Activated CD8-positive, alpha-beta memory T cell treated with anti-CD3 and anti-CD28 coated beads for 24 hours (primary cell): ENCODE results near the gene HSCB.
A peak's percentile ranks its signal among the peaks of the same experiment; 100 is the strongest.
"Not testable (repeated sequence)": the region's sequence is repeated elsewhere in the genome, so short reads cannot be mapped to it uniquely, and the experiment has no call there.

Experiments
- DNase-seq: peaks from one replicate; pipeline ENCODE4 v3.0.0-alpha.2; 2020

Gene HSCB

GRCh38 chr22:28741200-28741784 is 547 bp upstream of the HSCB start:
- no peak for DNase-seq

- DNase-seq, result no peak
These were observed 723 bp downstream of the HSCB start for GRCh38 chr22:28742562-28742962.

GRCh38 chr22:28743852-28744251 is 2.0 kb downstream of the HSCB start:
- no peak for DNase-seq

- DNase-seq, result no peak
These were observed 8.6 kb downstream of the HSCB start for GRCh38 chr22:28750471-28750881.

- not testable (repeated sequence) for DNase-seq
These were observed 12.7 kb downstream of the HSCB start for GRCh38 chr22:28754512-28754911.

- DNase-seq, result no peak
These were observed 18.2 kb downstream of the HSCB start for GRCh38 chr22:28759861-28760560.

GRCh38 chr22:28761449-28761755 is 19.6 kb downstream of the HSCB start:
- no peak for DNase-seq

- not testable (repeated sequence) for DNase-seq
These were observed 20.2 kb downstream of the HSCB start for GRCh38 chr22:28762000-28762399.

- no peak for DNase-seq
These were observed 24.8 kb downstream of the HSCB start for GRCh38 chr22:28766628-28767027.

GRCh38 chr22:28768701-28769393 is 27.0 kb downstream of the HSCB start:
- no peak for DNase-seq

- no peak for DNase-seq
These were observed 27.7 kb downstream of the HSCB start for GRCh38 chr22:28769394-28770085.

- DNase-seq, result no peak
These were observed 29.5 kb downstream of the HSCB start for GRCh38 chr22:28771195-28771791.

- DNase-seq, result peak; percentile 95
These were observed 31.0 kb downstream of the HSCB start, which contains the start of gene CCDC117 for GRCh38 chr22:28772633-28773460. Gene CCDC117, plus strand, starts transcription at chr22:28772695. Its CDS starts 155 bp downstream, at chr22:28772850.

- DNase-seq, result no peak
These were observed 31.6 kb downstream of the HSCB start for GRCh38 chr22:28773461-28773867.

GRCh38 chr22:28774378-28774777 is 32.5 kb downstream of the HSCB start:
- no peak for DNase-seq

GRCh38 chr22:28779833-28780232 is 38.0 kb downstream of the HSCB start:
- DNase-seq, result no peak

- DNase-seq, result no peak
These were observed 38.5 kb downstream of the HSCB start for GRCh38 chr22:28780296-28780695.

GRCh38 chr22:28783786-28784671 is 42.2 kb downstream of the HSCB start:
- no peak for DNase-seq

GRCh38 chr22:28788601-28789000 is 46.8 kb downstream of the HSCB start:
- no peak for DNase-seq

- no peak for DNase-seq
These were observed 49.3 kb downstream of the HSCB start for GRCh38 chr22:28791124-28791523.

- no peak for DNase-seq
These were observed 50.1 kb downstream of the HSCB start for GRCh38 chr22:28791841-28792490.
